GM18526 (cell line): Measurements from ENCODE around the gene DLG1.

Source experiments
- POLR2A ChIP-seq: IDR thresholded peaks from 3 replicates; pipeline ENCODE4 v1.6.1; 2011; ENCODE audit not compliant: insufficient read length; ENCODE audit errors: extremely low read depth

DLG1 gene

DNA sequence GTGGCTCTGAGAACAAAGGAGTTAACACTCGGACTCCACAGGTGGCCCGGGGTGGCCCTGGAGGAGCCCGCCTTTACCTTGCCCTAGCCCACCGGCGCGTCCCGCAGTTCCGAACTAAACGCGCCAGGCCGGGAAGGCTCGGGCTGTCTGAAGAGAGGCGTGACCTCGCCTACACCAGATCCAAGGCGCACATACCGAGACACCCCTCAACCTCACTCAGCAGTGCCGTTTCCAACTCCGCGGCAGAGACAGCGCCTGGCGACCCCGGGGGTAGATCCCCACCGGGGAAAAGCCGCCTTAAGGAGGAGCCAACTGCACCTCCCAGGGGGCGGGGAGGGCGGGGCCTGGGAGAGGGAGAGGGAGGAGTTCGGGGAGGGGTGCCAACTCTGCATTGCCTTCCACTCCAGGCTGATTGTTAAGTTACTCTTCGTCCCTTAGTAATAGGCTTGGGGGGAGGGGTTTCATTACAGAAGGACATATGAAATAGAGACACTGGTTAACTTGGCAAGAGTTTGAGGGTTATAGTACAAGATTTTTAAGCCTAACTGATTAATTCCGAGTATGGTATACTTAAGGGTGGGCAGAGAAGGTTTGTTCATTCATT lies at the start of gene DLG1:
Gene DLG1, minus strand, starts transcription at position 272 of the 604 bp plus-strand sequence. CDS start 1,408 bp downstream, outside the sequence.
- TF ChIP-seq POLR2A = peak; percentile 74

- no peak for TF ChIP-seq POLR2A
These were observed 49.6 kb upstream of the DLG1 start for GRCh38 chr3:197348014-197348413.

DNA sequence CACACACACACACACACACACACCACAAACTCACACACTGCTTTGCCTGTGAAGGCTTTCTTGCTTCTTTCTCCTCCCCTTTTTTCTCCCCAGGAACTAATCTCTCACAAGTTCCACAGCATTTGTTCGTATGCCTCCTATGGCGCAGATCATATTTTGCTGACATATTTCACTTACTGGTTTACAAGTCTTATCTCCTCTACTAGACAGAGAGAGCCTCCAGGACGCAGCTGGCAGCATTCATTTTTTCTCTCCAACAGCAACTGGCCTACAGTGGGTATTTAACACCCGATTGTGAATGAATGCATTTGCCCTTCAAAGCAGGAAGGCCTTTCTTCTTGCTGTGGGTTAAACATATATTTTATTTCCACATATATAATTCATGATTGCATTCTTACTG lies 47.0 kb upstream of the DLG1 start:
- TF ChIP-seq POLR2A = no peak

DNA sequence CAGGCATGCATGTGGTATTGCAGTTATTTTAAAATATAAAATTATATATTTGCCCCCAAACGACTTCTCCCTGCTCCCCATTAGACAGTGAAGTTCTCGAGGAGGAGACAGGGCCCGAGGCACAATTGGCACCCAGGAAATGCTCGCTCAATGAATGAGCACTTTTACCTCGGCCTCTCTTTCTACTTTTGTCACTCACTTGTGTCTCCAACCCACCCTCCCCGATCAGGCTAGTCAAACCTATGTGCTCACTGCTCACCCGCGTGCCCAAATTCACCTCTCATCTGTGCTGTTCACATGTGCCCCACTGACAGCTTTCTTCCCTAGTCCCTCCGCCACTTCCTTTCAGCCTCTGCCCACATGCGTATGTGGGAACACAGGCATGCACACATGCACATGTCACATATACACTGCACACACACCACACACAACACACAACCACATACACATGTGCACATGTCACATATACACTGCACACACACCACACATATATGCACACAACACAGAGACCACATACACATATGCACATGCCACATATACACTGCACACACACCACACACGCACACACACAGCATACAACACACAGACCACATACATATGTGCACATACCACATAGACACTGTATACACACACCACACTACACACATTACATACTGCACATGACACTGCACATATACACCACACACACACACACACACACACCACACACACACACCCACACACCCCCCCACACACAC lies 46.3 kb upstream of the DLG1 start:
- no peak for TF ChIP-seq POLR2A

GRCh38 chr3:197343656-197344408 lies 45.4 kb upstream of the DLG1 start:
- TF ChIP-seq POLR2A = no peak

GRCh38 chr3:197343111-197343510 lies 44.7 kb upstream of the DLG1 start:
- TF ChIP-seq POLR2A = no peak

DNA sequence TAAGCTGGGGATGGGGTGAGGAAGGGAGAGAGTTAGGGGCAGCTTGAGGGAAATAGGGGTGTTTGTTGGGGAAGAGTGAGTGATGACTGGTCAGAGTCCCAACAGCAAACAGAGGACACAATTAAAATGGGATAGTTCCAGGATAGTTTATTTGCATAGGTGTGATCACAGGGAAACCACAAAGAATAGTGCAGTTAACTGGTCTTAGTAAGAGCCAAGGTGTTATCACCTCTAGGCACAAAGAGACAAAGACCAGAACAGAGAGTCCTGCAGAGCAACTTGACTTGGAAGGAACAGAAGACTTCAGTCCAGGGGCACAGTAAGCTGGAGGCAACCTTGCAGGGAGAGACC lies 42.1 kb upstream of the DLG1 start:
- no peak for TF ChIP-seq POLR2A

GRCh38 chr3:197339841-197340520 lies 41.6 kb upstream of the DLG1 start:
- no peak for TF ChIP-seq POLR2A

- TF ChIP-seq POLR2A = no peak
These were observed 40.2 kb upstream of the DLG1 start for GRCh38 chr3:197338586-197338985.

GRCh38 chr3:197337656-197338055 lies 39.2 kb upstream of the DLG1 start:
- no peak for TF ChIP-seq POLR2A

GRCh38 chr3:197337214-197337613 lies 38.8 kb upstream of the DLG1 start:
- no peak for TF ChIP-seq POLR2A

DNA sequence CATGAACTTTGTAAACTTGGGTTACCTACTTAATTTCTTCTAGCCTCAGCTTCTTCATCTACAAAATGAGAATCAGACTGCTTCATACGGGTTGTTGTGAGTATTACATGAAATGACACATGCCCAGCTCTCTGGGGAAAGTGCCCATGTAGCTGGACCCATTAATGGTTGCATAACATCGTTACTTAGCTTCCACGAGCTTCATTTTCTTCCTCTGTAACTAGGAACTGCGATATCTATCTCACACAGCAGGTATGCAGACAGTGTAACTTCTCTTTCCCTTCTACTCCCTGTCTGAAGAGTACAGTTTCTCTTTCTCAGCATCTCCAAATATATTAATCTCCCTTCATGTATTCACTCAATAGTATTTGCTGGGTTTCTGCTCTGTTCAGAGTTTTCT lies 37.9 kb upstream of the DLG1 start:
- no peak for TF ChIP-seq POLR2A

DNA sequence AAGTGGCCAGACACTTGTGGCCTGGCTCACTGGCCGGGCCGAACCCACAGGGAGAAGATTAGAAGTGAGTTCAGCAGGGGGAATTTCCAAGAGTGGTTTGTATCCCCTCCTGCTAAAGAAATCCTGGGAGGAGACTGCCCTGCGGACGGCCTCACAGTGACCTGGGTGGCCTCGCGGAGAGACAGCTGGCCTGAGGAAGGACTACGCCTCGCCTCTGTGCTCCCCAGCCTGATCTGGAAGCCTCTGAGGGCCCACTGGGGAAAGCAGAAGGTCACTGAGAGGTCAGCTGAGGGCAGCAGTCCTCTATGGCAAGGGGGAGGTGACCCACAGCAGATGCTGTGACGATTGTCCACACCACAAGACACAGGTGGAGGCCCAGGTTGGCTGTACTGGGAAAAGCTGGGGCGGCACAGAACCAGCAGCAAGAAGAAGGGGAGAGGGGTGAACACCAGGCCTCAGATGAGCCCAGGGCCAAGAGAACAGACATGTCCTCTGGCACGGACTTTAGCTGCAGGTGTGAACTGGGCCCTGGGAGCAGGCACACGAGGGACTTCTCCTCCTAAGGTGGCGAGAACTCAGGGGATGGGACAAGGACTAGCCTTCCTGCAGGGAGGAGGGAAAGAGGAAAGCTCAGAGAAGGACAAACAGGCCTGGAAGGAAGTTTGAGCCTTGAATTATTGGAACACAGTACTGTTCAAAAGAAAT lies 37.2 kb upstream of the DLG1 start:
- TF ChIP-seq POLR2A = no peak

GRCh38 chr3:197333901-197334639 lies 35.7 kb upstream of the DLG1 start:
- no peak for TF ChIP-seq POLR2A
